Measurements from ENCODE around the gene ATP5MC2.

DNA sequence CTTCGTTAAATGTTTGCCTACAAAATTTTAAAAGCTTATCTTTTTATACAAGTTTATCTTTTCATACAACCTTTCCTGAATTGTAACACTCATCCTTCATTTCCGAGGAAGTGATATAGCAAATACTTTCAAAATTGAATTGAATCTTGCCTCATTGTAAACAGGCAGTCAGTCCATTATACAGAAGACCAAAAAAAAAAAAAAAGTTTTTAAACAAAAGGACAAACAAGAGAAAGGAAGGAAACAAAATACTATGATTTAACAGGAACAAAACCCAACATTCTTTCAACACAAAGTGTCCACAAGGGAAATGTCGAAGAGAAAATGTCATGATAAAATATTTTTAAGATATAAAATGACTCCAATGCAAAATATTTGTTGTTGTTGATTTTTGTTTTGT, 58.2 kb downstream of the ATP5MC2 start:
- no peak for TF ChIP-seq ZNF384 (IDR thresholded peaks at IDR 0.05)
- no peak for TF ChIP-seq FOXA1 (IDR thresholded peaks at IDR 0.05)
- no peak for TF ChIP-seq ARNT (IDR thresholded peaks at IDR 0.05)
- no peak for TF ChIP-seq TARDBP (IDR thresholded peaks at IDR 0.05)
- no peak for TF ChIP-seq LEF1 (IDR thresholded peaks at IDR 0.05; ENCODE audit: borderline replicate concordance)
- no peak for TF ChIP-seq L3MBTL2 (conservative IDR thresholded peaks at IDR 0.05)
- no peak for TF ChIP-seq BHLHE40 (IDR thresholded peaks at IDR 0.05; ENCODE audit: borderline replicate concordance)
- TF ChIP-seq ELF4 (IDR thresholded peaks at IDR 0.05), result no peak
- no peak for TF ChIP-seq CTBP1 (IDR thresholded peaks at IDR 0.05; ENCODE audit: borderline replicate concordance)
- no peak for TF ChIP-seq SUZ12 (IDR thresholded peaks at IDR 0.05)
